Left renal pelvis (tissue), 4 donors: ENCODE data around the gene NSUN4. TPM values are rescaled to one million over a fixed set of nuclear protein-coding genes. Genes with fewer than 3 reads are reported as not detected.
A peak's percentile ranks its signal among the peaks of the same experiment; 100 is the strongest.
"Not testable (repeated sequence)": the region's sequence is repeated elsewhere in the genome, so short reads cannot be mapped to it uniquely, and the experiment has no call there.

Experiments used
- DNase-seq, 4 donors: peaks; one replicate each; pipeline ENCODE4 v3.0.0-alpha.2; 2013; ENCODE audit warnings: low read depth in 4 of 4, low spot score in 3 of 4
- polyA plus RNA-seq, 4 donors: library from polyadenylated mRNA; unstranded; fragments of 120-200 nt; gene quantifications; one replicate each; pipeline ENCODE4 v1.2.1, GENCODE V29; 2013; ENCODE audit not compliant: insufficient read length in 4 of 4

NSUN4 gene
- polyA plus RNA-seq = 10 to 100 TPM; 15.6 to 31.0 (median 26.0) TPM

- peak; percentile 86 to 93 (median 88) for DNase-seq
These were observed at the start of gene NSUN4 for GRCh38 chr1:46340404-46341221. TSS of gene NSUN4 (plus strand) at chr1:46340807. CDS start at chr1:46340827, 20 bp downstream.

DNA sequence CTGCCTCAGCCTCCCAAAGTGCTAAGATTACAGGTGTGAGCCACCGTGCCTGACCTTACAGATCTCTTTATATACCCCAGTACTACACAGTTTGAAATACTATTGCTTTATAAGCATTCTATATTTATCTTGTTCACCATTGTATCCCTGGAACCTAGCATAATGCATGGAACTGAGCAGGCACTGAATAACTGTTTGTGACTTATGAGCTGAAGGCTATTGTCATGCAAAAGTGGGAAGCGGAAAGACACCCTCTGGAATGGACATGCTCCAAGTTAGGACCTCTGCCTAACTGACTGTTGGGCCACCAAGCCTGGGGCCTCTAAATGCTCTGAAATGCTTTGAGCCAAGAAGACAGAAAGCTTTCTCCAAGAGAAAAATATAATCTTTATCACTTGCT lies 45.3 kb upstream of the NSUN4 start:
- DNase-seq = no peak

GRCh38 chr1:46298387-46298786 lies 42.2 kb upstream of the NSUN4 start:
- DNase-seq = no peak

GRCh38 chr1:46300673-46301405 lies 39.8 kb upstream of the NSUN4 start:
- no peak for DNase-seq

GRCh38 chr1:46301406-46301807 lies 39.2 kb upstream of the NSUN4 start:
- DNase-seq = no peak

- peak in 1 of 4 donors; percentile 24 for DNase-seq
These were observed 38.6 kb upstream of the NSUN4 start for GRCh38 chr1:46301808-46302640.

- no peak for DNase-seq
These were observed 38.0 kb upstream of the NSUN4 start for GRCh38 chr1:46302641-46303037.

DNA sequence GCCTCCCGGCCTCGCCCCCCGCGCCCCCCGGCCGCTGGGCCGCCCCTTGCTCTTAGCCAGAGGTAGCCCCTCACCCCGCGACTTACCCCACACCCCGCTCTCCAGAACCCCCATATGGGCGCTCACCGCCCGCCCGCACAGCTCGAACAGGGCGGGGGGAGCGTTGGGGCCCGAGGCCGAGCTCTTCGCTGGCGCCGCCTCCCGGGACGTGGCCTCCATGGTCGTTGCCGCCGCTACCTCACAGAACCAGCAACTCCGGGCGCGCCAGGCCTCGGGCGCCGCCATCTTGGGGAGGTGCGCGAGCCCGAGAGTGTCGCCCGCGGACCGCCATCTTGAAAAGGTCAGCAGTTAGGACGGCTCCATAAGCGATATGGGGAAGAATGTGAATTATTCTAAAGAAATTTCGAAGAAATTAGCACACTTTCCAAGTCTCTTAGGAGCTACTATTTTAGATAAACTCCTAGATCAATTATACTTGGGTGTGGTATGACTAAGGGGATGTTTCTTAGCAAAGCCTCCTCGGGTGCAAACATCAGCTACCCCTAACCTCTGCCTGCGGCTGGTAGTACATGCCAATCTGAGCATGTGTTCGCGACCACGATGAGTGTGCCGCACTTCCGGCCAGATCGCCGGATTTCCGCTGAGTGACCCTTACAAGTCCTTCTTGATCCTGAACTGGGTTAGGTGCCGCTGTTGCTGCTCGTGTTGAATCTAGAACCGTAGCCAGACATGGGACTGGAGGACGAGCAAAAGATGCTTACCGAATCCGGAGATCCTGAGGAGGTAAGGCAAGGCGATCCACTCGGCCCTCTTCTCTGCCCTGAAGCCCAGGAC lies 37.4 kb upstream of the NSUN4 start, which contains the start of the genes LRRC41 and UQCRH:
Gene LRRC41, minus strand, starts transcription at position 579 of the 834 bp plus-strand sequence. Its CDS starts 294 bp downstream, at position 285.
Gene UQCRH, plus strand, starts transcription at position 661 of the 834 bp plus-strand sequence. Its CDS starts 69 bp downstream, at position 730.
- DNase-seq = peak; percentile 89 to 92 (median 91)

DNA sequence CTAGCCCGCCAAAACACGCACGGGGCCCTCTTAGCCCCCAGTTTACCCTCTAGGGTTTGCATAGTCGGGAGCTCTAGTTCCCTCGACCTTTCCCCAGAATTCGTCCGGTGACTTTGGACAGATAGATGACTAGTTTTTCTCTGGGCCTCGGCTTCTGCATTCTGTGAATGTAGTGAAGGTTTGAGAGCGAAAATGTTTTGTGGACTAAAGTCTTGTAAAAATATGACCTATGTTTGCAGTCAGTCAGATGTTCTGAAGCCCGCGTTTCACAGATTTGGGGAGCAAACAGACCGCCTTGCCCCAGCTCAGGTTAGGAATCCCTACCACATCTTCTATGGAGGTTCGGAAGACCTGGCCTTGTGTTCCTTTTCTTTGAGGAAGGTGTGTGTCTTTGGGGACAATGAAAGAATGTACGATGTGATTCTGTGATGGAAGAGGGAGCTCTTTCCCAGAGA lies 36.7 kb upstream of the NSUN4 start:
- no peak for DNase-seq

- no peak for DNase-seq
These were observed 34.5 kb upstream of the NSUN4 start for GRCh38 chr1:46306159-46306530.

GRCh38 chr1:46309401-46310159 lies 31.0 kb upstream of the NSUN4 start:
- no peak for DNase-seq

GRCh38 chr1:46310321-46310720 lies 30.3 kb upstream of the NSUN4 start:
- no peak for DNase-seq

DNA sequence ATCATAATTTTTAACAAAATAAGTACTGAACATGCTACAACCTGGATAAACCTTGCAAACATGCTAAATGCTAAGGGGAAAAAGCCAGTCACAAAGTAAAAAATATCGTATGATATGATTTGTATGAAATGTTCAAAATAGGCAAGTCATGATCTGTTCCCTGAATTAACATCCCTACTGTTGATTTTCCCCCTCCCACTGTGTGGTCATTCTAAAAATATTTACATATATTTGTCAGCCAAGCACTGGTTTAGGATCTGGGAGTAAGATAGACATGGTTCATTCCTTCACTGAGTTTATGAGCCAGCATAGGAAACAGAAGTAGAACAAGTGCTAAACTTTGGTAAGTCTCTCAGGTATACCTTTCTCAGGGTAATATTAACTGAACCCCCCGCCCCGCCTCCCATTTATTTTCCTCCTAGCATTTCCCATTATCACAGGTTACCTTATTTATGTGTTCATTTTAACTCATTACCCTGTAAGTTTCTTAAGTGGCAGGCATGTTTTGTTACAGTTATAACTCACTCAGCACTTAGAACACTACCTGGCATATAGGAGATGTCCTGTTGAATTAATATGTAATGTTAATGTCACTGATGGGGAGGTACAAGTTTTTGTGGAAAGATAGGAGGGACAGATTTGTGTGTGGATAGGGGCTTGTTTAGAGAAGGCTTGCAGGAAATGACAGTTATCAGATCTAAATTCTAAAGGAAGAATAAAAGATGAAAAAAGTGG lies 24.8 kb upstream of the NSUN4 start:
- no peak for DNase-seq

GRCh38 chr1:46317323-46317722 lies 23.3 kb upstream of the NSUN4 start:
- no peak for DNase-seq

DNA sequence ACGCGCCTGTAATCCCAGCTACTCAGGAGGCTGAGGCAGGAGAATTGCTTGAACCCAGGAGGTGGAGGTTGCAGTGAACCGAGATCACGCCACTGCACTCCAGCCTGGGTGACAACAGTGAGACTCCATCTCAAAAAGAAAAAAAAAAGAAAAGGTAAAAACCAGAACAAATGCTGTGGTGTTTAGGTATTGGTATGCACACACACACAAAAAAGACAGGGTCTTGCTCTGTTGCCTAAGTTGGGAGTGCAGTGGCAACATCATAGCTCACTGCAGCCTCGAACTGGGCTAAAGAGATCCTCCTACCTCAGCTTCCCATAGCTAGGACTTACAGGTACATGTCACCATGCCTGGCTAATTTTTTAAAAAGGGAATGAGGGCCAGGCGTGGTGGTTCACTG lies 21.3 kb upstream of the NSUN4 start:
- not testable (repeated sequence) for DNase-seq

DNA sequence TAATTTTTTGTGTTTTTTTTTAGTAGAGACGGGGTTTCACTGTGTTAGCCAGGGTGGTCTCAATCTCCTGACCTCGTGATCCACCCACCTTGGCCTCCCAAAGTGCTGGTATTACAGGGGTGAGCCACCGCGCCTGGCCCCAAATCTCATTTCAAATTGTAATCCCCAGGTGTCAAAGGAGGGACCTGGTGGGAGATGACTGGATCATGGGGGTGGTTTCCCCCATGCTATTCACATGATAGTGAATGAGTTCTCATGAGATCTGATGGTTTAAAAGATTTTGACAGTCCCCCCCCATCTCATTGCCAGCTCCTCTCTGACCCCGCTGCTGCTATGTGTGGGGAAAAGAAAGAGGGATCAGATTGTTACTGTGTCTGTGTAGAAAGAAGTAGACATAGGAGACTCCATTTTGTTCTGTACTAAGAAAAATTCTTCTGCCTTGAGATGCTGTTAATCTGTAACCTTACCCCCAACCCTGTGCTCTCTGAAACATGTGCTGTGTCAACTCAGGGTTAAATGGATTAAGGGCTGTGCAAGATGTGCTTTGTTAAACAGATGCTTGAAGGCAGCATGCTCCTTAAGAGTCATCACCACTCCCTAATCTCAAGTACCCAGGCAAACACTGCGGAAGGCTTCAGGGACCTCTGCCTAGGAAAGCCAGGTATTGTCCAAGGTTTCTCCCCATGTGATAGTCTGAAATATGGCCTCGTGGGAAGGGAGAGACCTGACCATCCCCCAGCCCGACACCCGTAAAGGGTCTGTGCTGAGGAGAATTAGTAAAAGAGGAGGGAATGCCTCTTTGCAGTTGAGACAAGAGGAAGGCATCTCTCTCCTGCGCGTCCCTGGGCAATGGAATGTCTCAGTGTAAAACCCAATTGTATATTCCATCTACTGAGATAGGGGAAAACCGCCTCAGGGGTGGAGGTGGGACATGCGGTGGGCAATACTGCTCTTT lies 20.4 kb upstream of the NSUN4 start:
- DNase-seq = not testable (repeated sequence)

DNA sequence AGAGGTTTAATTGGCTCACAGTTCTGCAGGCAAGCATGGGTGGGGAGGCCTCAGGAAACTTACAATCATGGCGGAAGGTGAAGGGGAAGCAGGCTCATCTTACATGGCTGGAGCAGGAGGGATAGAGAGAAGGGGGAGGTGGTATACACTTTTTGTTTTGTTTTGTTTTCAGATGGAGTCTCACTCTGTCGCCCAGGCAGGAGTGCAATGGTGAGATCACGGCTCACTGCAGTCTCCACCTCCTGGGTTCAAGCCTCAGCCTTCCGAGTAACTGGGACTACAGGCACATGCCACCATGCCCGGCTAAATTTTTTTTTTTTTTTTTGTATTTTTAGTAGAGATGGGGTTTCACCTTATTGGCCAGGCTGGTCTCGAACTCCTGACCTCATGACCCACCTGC lies 18.4 kb upstream of the NSUN4 start:
- not testable (repeated sequence) for DNase-seq
